Small intestine (tissue), 7 donors: ENCODE data around the gene KLHL42. TPM values are rescaled to one million over a fixed set of nuclear protein-coding genes. Genes with fewer than 3 reads are reported as not detected.

Source experiments
- DNase-seq, 2 donors: peaks; one replicate each; pipeline versions ENCODE4 v3.0.0 to v3.0.0-alpha.2; 2013
- FAIRE-seq: peaks from 2 replicates; lab custom pipeline; 2012; peaks lifted over from hg19 to GRCh38; lab: Jason Lieb, UNC
- H3K27ac ChIP-seq, 3 donors: one replicate each; pipeline ENCODE4 v1.5.1; 2013; ENCODE audit warnings: low read length in 2 of 3, mild to moderate bottlenecking in 2 of 3, control low read depth in 1 of 3, inconsistent platforms in 1 of 3, low read depth in 1 of 3, moderate library complexity in 1 of 3
- H3K27me3 ChIP-seq, 3 donors: one replicate each; pipeline ENCODE4 v1.6.1; 2013; ENCODE audit warnings: low read length in 3 of 3, inconsistent platforms in 1 of 3; ENCODE audit not compliant: control insufficient read depth in 3 of 3, insufficient read depth in 3 of 3
- H3K36me3 ChIP-seq, 3 donors: one replicate each; pipeline ENCODE4 v1.6.1; 2013; ENCODE audit warnings: low read length in 3 of 3, inconsistent platforms in 1 of 3, low read depth in 1 of 3, mild to moderate bottlenecking in 1 of 3, moderate library complexity in 1 of 3; ENCODE audit not compliant: control insufficient read depth in 3 of 3, insufficient read depth in 2 of 3
- H3K4me1 ChIP-seq, 3 donors: one replicate each; pipeline ENCODE4 v1.6.1; 2013; ENCODE audit warnings: low read length in 2 of 3, inconsistent platforms in 1 of 3, low read depth in 1 of 3, mild to moderate bottlenecking in 1 of 3, moderate library complexity in 1 of 3; ENCODE audit not compliant: control insufficient read depth in 3 of 3, insufficient read depth in 2 of 3
- H3K4me3 ChIP-seq, 3 donors: one replicate each; pipeline ENCODE4 v1.5.1; 2013; ENCODE audit warnings: low read length in 3 of 3, control low read depth in 1 of 3, inconsistent platforms in 1 of 3, low read depth in 1 of 3, mild to moderate bottlenecking in 1 of 3, moderate library complexity in 1 of 3
- H3K9me3 ChIP-seq, 2 donors: one replicate each; pipeline ENCODE4 v1.6.1; 2013; ENCODE audit warnings: low read depth in 1 of 2, low read length in 1 of 2; ENCODE audit not compliant: control insufficient read depth in 2 of 2, insufficient read depth in 1 of 2
- WGBS, 3 donors: extraction: QIAGEN DNeasy Blood & Tissue Kit; methylation state at CpG; one replicate each; pipeline ENCODE4 v1.1.7; 2013; 5-methylcytosine and 5-hydroxymethylcytosine counted together
- polyA plus RNA-seq, 4 donors: library from polyadenylated mRNA; stranded (reverse) in 3 of 4; unstranded in 1 of 4; fragments of 200-250 nt in 3 of 4; fragments of 120-200 nt in 1 of 4; gene quantifications; one replicate each; pipeline versions ENCODE4 v1.2.1 to v1.2.3, GENCODE V29; 2013
- donor health status: healthy with polysubstance abuse.
- donor health status: control.
- donor health status: control.
- donor health status: Bipolar disorder and iron deficiency.
- donor health status: healthy.

The KLHL42 gene
- polyA plus RNA-seq, 4 donors = 2.2 to 16.6 (median 4.6) TPM

DNA sequence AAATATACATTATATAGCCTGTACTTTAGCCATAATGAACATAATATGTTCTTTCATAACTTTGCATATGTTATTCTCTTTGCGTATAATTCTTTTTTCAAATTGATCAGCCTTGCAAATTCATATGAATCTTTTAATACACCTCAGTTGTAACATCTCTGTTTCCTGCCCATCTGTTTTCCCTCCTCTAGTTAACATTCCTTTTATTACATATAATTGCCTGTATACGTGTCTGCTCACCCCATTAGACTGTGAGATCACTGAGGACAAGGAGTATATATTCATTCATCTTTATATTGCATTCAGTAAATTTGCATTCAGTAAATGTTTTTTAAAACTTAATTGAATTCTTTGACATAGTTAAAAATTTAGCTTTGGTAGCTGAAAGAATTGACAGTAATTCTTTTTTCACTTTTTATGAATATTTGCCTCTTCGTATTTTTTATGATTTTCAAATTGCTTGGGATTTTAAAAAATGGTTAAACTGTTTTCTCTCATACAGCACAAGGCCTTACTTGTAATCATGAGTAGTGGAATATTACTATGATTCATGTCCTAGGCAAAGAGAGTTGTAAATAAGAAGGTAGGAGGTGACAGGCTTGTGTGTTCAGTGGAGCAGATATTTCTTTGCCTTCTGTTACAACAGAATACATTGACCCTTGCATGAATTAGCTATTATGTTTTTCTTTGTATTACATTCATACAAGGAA lies 32.8 kb upstream of the KLHL42 start:
- peaks cover 0 to 26% (median 2%) of the 10 kb centered on the region in 3 donors for H3K36me3 ChIP-seq
- no peaks in the 10 kb centered on the region for H3K27me3 ChIP-seq
- WGBS, 3 donors = 74 to 87% (median 76%) methylated on average over 3 of the region's 3 CpGs
- FAIRE-seq (no peak), DNase-seq (peak in 1 of 2 donors; percentile 23)
- H3K4me3 ChIP-seq = no peak overlapping the region
- H3K4me1 ChIP-seq = peaks cover 0 to 7% (median 6%) of the 10 kb centered on the region in 3 donors
- no peaks in the 10 kb centered on the region for H3K9me3 ChIP-seq
- peak overlapping the region in 2 of 3 donors; percentile 28 to 83 for H3K27ac ChIP-seq

DNA sequence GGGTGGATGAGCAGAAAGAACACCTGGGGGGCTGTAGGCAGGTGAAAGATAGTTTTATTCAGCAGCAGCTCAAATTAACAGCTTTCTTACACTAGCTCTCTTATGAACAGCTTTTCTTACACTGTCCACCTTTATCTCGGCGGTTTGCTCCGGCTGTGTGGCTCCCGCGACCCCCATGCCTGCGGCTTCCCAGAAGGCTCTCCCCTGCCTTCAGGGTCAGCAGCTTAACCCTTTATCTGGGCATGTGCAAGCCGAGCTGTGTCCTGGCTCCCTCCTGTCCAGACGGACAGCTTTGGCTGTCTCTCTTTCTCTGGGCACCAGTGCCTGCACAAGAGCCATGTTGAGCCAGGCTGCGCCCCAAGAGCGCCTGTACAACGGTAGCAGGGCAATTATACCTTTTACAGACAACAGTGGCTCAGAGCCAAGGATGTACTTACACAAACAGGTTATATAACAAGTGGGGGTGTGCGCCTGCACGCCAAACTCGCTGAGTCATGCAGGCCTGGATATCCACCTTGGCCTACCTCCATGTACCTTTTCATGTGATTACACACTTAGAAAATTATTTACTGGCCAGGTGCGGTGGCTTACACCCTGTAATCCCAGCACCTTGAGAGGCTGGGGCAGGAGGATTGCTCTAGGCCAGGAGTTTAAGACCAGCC lies 28.5 kb upstream of the KLHL42 start:
- H3K4me3 ChIP-seq = no peak overlapping the region
- FAIRE-seq = no peak
- H3K27ac ChIP-seq = peak overlapping the region; percentile 27 to 76 (median 65)
- 50 to 81% (median 57%) methylated on average over 15 of the region's 15 CpGs for WGBS, 3 donors
- H3K9me3 ChIP-seq = no peaks in the 10 kb centered on the region
- H3K36me3 ChIP-seq = peaks cover 0 to 19% (median 0%) of the 10 kb centered on the region in 3 donors
- peak; percentile 51 to 92 for DNase-seq
- H3K4me1 ChIP-seq = peaks cover 0 to 25% (median 8%) of the 10 kb centered on the region in 3 donors
- no peaks in the 10 kb centered on the region for H3K27me3 ChIP-seq

DNA sequence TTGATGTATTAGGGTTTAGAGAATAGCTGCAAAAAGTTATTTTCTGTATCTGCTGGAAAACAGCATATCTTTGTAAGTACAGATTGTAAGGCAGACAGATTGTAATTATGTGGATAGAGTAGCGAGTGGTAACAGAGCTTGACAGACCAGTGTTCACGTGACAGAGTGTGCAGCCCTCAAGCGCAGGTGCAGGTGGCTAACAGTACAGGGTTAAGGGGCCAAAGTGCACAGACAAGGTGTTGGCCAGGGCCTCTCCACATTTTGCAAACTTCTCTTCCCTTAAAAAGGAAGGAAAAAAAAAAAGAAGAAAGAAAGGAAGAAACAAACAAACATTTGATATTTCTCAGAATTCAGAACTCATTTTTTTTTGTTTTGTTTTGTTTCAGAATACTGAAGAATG lies 25.2 kb upstream of the KLHL42 start:
- no peak for FAIRE-seq
- Histone ChIP-seq H3K9me3 (no peaks in the 10 kb centered on the region), H3K27ac (peak overlapping the region in 1 of 3 donors; percentile 53), H3K4me3 (no peak overlapping the region), H3K27me3 (no peaks in the 10 kb centered on the region), H3K4me1 (peaks cover 0 to 26% (median 6%) of the 10 kb centered on the region in 3 donors), H3K36me3 (peaks cover 0 to 15% (median 0%) of the 10 kb centered on the region in 3 donors)
- 6 to 64% (median 25%) methylated on average over 3 of the region's 3 CpGs for WGBS, 3 donors
- peak; percentile 80 to 82 for DNase-seq

DNA sequence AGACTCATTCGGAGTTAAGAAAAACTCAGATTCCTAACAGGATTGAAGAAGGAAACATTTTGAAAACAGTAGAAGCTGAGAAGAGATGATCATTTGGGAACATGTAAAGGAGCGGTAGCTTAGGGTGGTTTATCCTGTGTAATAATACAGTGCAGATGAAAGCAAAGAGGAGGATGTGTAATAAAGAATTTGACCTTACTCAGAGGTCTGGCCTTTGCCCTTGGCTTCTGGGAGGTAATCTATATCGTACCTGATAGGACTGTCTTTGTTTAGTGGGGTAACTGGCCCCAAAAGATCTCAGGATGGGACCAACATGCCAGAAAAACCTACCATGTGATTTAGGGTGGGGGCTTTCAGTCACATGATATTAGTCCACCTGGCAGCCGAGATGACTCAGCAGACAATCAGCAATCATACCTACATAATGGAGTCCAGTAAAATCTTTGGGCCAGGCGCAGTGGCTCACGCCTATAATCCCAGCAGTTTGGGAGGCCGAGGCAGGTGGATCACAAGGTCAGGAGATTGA lies 23.3 kb upstream of the KLHL42 start:
- Histone ChIP-seq H3K27me3 (no peaks in the 10 kb centered on the region), H3K4me3 (no peak overlapping the region), H3K4me1 (peaks cover 0 to 26% (median 6%) of the 10 kb centered on the region in 3 donors), H3K36me3 (peaks cover 0 to 6% (median 0%) of the 10 kb centered on the region in 3 donors), H3K9me3 (no peaks in the 10 kb centered on the region), H3K27ac (peak overlapping the region in 1 of 3 donors; percentile 65)
- DNase-seq (peak in 1 of 2 donors; percentile 46), FAIRE-seq (no peak)
- 79 to 88% (median 81%) methylated on average over 7 of the region's 7 CpGs for WGBS, 3 donors

DNA sequence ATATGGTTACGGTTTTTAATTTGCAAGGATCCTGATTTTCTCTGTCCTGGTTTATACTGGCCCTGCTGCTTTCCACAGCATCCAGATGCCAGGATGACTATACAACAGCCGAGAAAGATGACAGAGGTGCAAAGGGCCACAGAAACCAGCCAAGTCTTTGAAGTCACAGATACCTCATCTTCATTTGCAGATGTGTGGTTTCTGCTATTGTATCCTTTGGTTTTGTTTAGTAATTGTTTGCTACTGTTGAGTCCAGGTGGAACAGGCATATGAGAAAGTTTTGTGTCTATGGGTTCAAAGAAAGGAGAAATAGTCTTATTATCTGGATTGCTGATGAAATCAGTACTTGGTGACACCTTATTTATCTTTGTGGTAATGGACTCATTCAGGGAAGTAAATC lies 17.3 kb upstream of the KLHL42 start:
- 80 to 89% (median 89%) methylated on average over 2 of the region's 2 CpGs for WGBS, 3 donors
- Histone ChIP-seq H3K36me3 (no peaks in the 10 kb centered on the region), H3K4me3 (no peak overlapping the region), H3K27ac (no peak overlapping the region), H3K4me1 (no peaks in the 10 kb centered on the region), H3K27me3 (no peaks in the 10 kb centered on the region), H3K9me3 (no peaks in the 10 kb centered on the region)
- FAIRE-seq (no peak), DNase-seq (no peak)

DNA sequence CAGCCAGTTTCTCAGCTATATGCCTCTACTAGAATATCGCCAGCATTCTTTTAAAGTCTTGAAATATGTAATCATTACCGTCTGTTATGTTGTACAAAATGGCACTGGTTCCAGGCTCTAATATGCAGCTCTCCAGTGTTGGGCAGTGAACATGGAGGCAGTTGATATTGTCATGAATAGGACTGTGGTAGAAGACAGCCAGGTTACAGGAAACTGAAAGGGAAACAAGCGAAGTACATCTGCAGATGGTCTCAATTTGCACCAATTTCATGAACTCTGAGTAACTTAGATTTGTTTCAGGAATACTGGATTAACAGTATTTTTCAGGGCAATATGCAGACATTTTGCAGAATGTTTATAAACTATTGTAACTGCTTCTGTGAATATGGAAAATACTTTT lies 13.4 kb upstream of the KLHL42 start:
- Histone ChIP-seq H3K27ac (no peak overlapping the region), H3K27me3 (no peaks in the 10 kb centered on the region), H3K4me1 (peaks cover 0 to 5% (median 0%) of the 10 kb centered on the region in 3 donors), H3K36me3 (no peaks in the 10 kb centered on the region), H3K9me3 (no peaks in the 10 kb centered on the region), H3K4me3 (no peak overlapping the region)
- DNase-seq (no peak), FAIRE-seq (no peak)
- WGBS, 3 donors = 89 to 94% (median 93%) methylated on average over 3 of the region's 3 CpGs

DNA sequence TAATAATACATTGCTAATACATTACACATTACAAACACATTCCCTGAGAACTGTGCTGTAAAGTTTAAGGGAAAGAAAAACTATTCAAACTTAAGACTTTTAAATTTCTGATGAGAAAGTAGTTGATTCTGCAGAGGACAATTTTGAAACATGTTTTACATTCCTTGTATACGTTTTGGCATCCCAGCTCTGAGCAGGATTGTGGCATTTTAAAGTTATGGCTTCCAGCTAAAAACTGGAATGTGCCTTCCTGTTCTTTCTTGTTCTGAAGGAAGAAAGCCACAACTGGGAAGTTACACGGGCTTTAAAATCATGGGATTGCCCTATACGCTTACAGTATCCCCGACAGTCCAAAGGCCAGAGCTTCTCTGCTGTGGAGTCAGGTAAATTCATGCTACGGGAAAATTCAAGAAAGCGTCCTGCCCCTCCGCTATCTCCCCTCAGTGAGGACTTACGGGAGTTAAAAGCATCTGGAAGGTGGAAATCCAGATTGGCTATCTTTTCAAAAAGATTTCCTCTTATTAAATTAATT lies 10.8 kb upstream of the KLHL42 start:
- no peak for FAIRE-seq

More for the DNA sequence above, 10.8 kb upstream of the KLHL42 start:
- 23 to 65% (median 45%) methylated on average over 8 of the region's 8 CpGs for WGBS, 3 donors
- peak overlapping the region in 1 of 3 donors; percentile 2 for H3K27ac ChIP-seq
- H3K9me3 ChIP-seq = no peaks in the 10 kb centered on the region
- no peaks in the 10 kb centered on the region for H3K36me3 ChIP-seq
- no peaks in the 10 kb centered on the region for H3K27me3 ChIP-seq
- DNase-seq = peak; percentile 20 to 62
- no peak overlapping the region for H3K4me3 ChIP-seq
- H3K4me1 ChIP-seq = peaks cover 0 to 5% (median 0%) of the 10 kb centered on the region in 3 donors
